H9 (cell line): ENCODE data around the gene CALN1. TPM values are rescaled to one million over a fixed set of nuclear protein-coding genes. Genes with fewer than 3 reads are reported as not detected.

Source experiments
- DNase-seq: peaks from one replicate; pipeline ENCODE4 v3.0.0-alpha.2; 2017
- H2AFZ ChIP-seq: one replicate; pipeline ENCODE4 v1.6.1; 2013; ENCODE audit warnings: mild to moderate bottlenecking, low read length, control low read depth, moderate library complexity
- H2AK5ac ChIP-seq: 2 replicates; pipeline ENCODE4 v1.6.1; 2013; ENCODE audit warnings: low read length, control low read depth, mixed read lengths; ENCODE audit not compliant: insufficient read length
- H2BK120ac ChIP-seq: one replicate; pipeline ENCODE4 v1.6.1; 2013; ENCODE audit warnings: low read depth, mild to moderate bottlenecking, low read length, control low read depth, inconsistent platforms; ENCODE audit not compliant: poor library complexity, severe bottlenecking
- H2BK12ac ChIP-seq: 2 replicates; pipeline ENCODE4 v1.6.1; 2013; ENCODE audit warnings: low read length, control low read depth, mixed read lengths, low read depth; ENCODE audit not compliant: insufficient read length
- H2BK15ac ChIP-seq: 2 replicates; pipeline ENCODE4 v1.6.1; 2013; ENCODE audit warnings: low read depth, low read length, control low read depth
- H2BK20ac ChIP-seq: one replicate; pipeline ENCODE4 v1.6.1; 2013; ENCODE audit warnings: low read depth, mild to moderate bottlenecking, low read length, control low read depth, inconsistent platforms; ENCODE audit not compliant: poor library complexity, severe bottlenecking
- H2BK5ac ChIP-seq: 2 replicates; pipeline ENCODE4 v1.6.1; 2013; ENCODE audit warnings: low read length, control low read depth, mixed read lengths; ENCODE audit not compliant: insufficient read length
- H3K14ac ChIP-seq: 2 replicates; pipeline ENCODE4 v1.6.1; 2013; ENCODE audit warnings: low read length, control low read depth; ENCODE audit not compliant: insufficient read depth
- H3K18ac ChIP-seq: 2 replicates; pipeline ENCODE4 v1.6.1; 2013; ENCODE audit warnings: low read depth, mild to moderate bottlenecking, mixed read lengths, low read length, control low read depth; ENCODE audit not compliant: insufficient read length
- H3K23ac ChIP-seq: 2 replicates; pipeline ENCODE4 v1.6.1; 2013; ENCODE audit warnings: low read length, control low read depth, mixed read lengths, low read depth; ENCODE audit not compliant: insufficient read length
- H3K23me2 ChIP-seq: 2 replicates; pipeline ENCODE4 v1.6.1; 2013; ENCODE audit warnings: low read depth, mild to moderate bottlenecking, mixed read lengths, low read length, control low read depth; ENCODE audit not compliant: insufficient read length, poor library complexity, severe bottlenecking
- H3K27ac ChIP-seq: 2 replicates; pipeline ENCODE4 v1.5.1; 2013; ENCODE audit warnings: low read length, control low read depth, mixed read lengths, low read depth; ENCODE audit not compliant: insufficient read length
- H3K27me3 ChIP-seq: 2 replicates; pipeline ENCODE4 v1.6.1; 2013; ENCODE audit warnings: low read length, control low read depth, inconsistent platforms; ENCODE audit not compliant: insufficient read depth
- H3K4ac ChIP-seq: 2 replicates; pipeline ENCODE4 v1.6.1; 2013; ENCODE audit warnings: low read depth, mild to moderate bottlenecking, control low read depth, inconsistent platforms, low read length, moderate library complexity
- H3K4me1 ChIP-seq: 2 replicates; pipeline ENCODE4 v1.6.1; 2013; ENCODE audit warnings: low read length, control low read depth, inconsistent platforms; ENCODE audit not compliant: insufficient read depth
- H3K4me2 ChIP-seq: 2 replicates; pipeline ENCODE4 v1.6.1; 2013; ENCODE audit warnings: low read length, control low read depth, mixed read lengths; ENCODE audit not compliant: insufficient read length, insufficient read depth
- H3K56ac ChIP-seq: 2 replicates; pipeline ENCODE4 v1.6.1; 2013; ENCODE audit warnings: low read depth, mild to moderate bottlenecking, mixed read lengths, low read length, control low read depth; ENCODE audit not compliant: insufficient read length
- H3K79me1 ChIP-seq: 2 replicates; pipeline ENCODE4 v1.6.1; 2013; ENCODE audit warnings: low read depth, mild to moderate bottlenecking, moderate library complexity, low read length, control low read depth, inconsistent platforms; ENCODE audit not compliant: insufficient read depth, poor library complexity, severe bottlenecking
- H3K79me2 ChIP-seq: 2 replicates; pipeline ENCODE4 v1.6.1; 2013; ENCODE audit warnings: low read length, control low read depth, inconsistent platforms; ENCODE audit not compliant: insufficient read depth
- H3K9ac ChIP-seq: 2 replicates; pipeline ENCODE4 v1.6.1; 2013; ENCODE audit warnings: low read length, control low read depth, mixed read lengths; ENCODE audit not compliant: insufficient read length; ENCODE audit errors: extremely low read depth
- H3K9me3 ChIP-seq: one replicate; pipeline ENCODE4 v1.6.1; 2013; ENCODE audit warnings: low read depth, low read length, inconsistent platforms; ENCODE audit not compliant: control insufficient read depth
- H3T11ph ChIP-seq: one replicate; pipeline ENCODE4 v1.6.1; 2013; ENCODE audit warnings: mild to moderate bottlenecking, low read length, control low read depth, inconsistent platforms
- H4K20me1 ChIP-seq: one replicate; pipeline ENCODE4 v1.6.1; 2013; ENCODE audit not compliant: control insufficient read depth, insufficient read length, insufficient read depth
- H4K5ac ChIP-seq: 2 replicates; pipeline ENCODE4 v1.6.1; 2013; ENCODE audit warnings: low read depth, mild to moderate bottlenecking, mixed read lengths, low read length, control low read depth; ENCODE audit not compliant: insufficient read length
- H4K8ac ChIP-seq: replicated peaks from 2 replicates; pipeline ENCODE4 v1.6.1; 2013; ENCODE audit warnings: low read length, control low read depth, mixed read lengths, low read depth; ENCODE audit not compliant: insufficient read length
- H4K91ac ChIP-seq: 2 replicates; pipeline ENCODE4 v1.6.1; 2013; ENCODE audit warnings: low read depth, mild to moderate bottlenecking, moderate library complexity, mixed read lengths, low read length, control low read depth; ENCODE audit not compliant: insufficient read length
- H3K27ac Mint-ChIP-seq, 3 experiments: 2 replicates in 2 of 3; 3 replicates in 1 of 3; pipeline ENCODE4 v1.8.0; 2020 to 2021; ENCODE audit warnings: mixed read lengths in 3 of 3, mild to moderate bottlenecking in 1 of 3, moderate library complexity in 1 of 3
- H3K27me3 Mint-ChIP-seq: 2 replicates; pipeline ENCODE4 v1.8.0; 2021; ENCODE audit warnings: low read depth, mild to moderate bottlenecking, moderate library complexity, mixed read lengths
- H3K36me3 Mint-ChIP-seq, 3 experiments: 2 replicates in 2 of 3; 3 replicates in 1 of 3; pipeline ENCODE4 v1.8.0; 2020 to 2021; ENCODE audit warnings: low read depth in 3 of 3, mixed read lengths in 3 of 3; ENCODE audit not compliant: insufficient read depth in 1 of 3
- H3K4me1 Mint-ChIP-seq, 2 experiments: 2 replicates each; pipeline ENCODE4 v1.8.0; 2020; ENCODE audit warnings: mixed read lengths in 2 of 2
- H3K4me3 Mint-ChIP-seq, 2 experiments: 2 replicates in 1 of 2; 3 replicates in 1 of 2; pipeline ENCODE4 v1.8.0; 2020 to 2021; ENCODE audit warnings: mild to moderate bottlenecking in 2 of 2, mixed read lengths in 2 of 2, moderate library complexity in 1 of 2
- H3K9me3 Mint-ChIP-seq, 2 experiments: 2 replicates in 1 of 2; 3 replicates in 1 of 2; pipeline ENCODE4 v1.8.0; 2020; ENCODE audit warnings: mild to moderate bottlenecking in 2 of 2, mixed read lengths in 2 of 2, moderate library complexity in 1 of 2
- CTCF ChIP-seq: fragments of 200-600 bp; sonication (generic); conservative IDR thresholded peaks from 3 replicates; pipeline ENCODE4 v1.8.0; 2021; ENCODE audit warnings: antibody characterized with exemption, mild to moderate bottlenecking
- WGBS: extraction: QIAGEN DNeasy Blood & Tissue Kit; methylation state at CpG from one replicate; pipeline ENCODE4 v1.1.7; 2013; ENCODE audit warnings: missing lambda C conversion rate, low lambda C conversion rate, mixed read lengths; ENCODE audit not compliant: insufficient read length; ENCODE audit errors: extremely low coverage; 5-methylcytosine and 5-hydroxymethylcytosine counted together
- total RNA-seq: library from RNA; stranded (reverse); gene quantifications from 2 replicates; pipeline ENCODE4 v1.2.1, GENCODE V29; 2021

The CALN1 gene
- total RNA-seq, 1 experiment from 2014 or later = 2.8 TPM

- no peak overlapping the region for H2AFZ ChIP-seq
- no peak overlapping the region for H2BK20ac ChIP-seq
- H2BK12ac ChIP-seq = no peak overlapping the region
- no peak for TF ChIP-seq CTCF
- H4K8ac ChIP-seq = no peak overlapping the region
- no peaks in the 10 kb centered on the region for H3K79me2 ChIP-seq
- no peak overlapping the region for H3K27ac ChIP-seq
- H3K4me3 Mint-ChIP-seq = no peak overlapping the region
- no peak overlapping the region for H3K23ac ChIP-seq
- H3K79me1 ChIP-seq = no peaks in the 10 kb centered on the region
- no peak overlapping the region for H3K4me2 ChIP-seq
- H3K56ac ChIP-seq = no peak overlapping the region
- no peak overlapping the region for H2BK15ac ChIP-seq
- H3K18ac ChIP-seq = no peak overlapping the region
- no peak overlapping the region for H2AK5ac ChIP-seq
- H2BK5ac ChIP-seq = no peak overlapping the region
- H3K14ac ChIP-seq = no peak overlapping the region
- no peak overlapping the region for H3T11ph ChIP-seq
- peaks cover 3 to 4% of the 10 kb centered on the region in 2 experiments; a peak in 2 of 4 replicates for H3K4me1 Mint-ChIP-seq
- H3K36me3 Mint-ChIP-seq = peaks cover 0 to 6% (median 0%) of the 10 kb centered on the region in 3 experiments; a peak in 3 of 7 replicates
- no peak overlapping the region for H4K5ac ChIP-seq
- no peaks in the 10 kb centered on the region for H3K23me2 ChIP-seq
- no peak overlapping the region for H3K4ac ChIP-seq
- no peak overlapping the region for H4K91ac ChIP-seq
- no peak overlapping the region for H2BK120ac ChIP-seq
- peaks cover 4 to 6% of the 10 kb centered on the region in 2 experiments; a peak in 3 of 5 replicates for H3K9me3 Mint-ChIP-seq
- no peaks in the 10 kb centered on the region for H4K20me1 ChIP-seq
- H3K27me3 Mint-ChIP-seq = no peaks in the 10 kb centered on the region
- H3K4me1 ChIP-seq = no peaks in the 10 kb centered on the region
- no peaks in the 10 kb centered on the region for H3K27me3 ChIP-seq
- DNase-seq = no peak
- no peak overlapping the region for H3K9ac ChIP-seq
- H3K27ac Mint-ChIP-seq = no peak overlapping the region
- H3K9me3 ChIP-seq = no peaks in the 10 kb centered on the region
- WGBS = no CpG with 5 or more reads among the region's 3 CpGs
These were observed 386.7 kb downstream of the CALN1 start for GRCh38 chr7:72025381-72025960.
